Stomach (tissue), 4 donors: ENCODE data around the gene SIGLEC1.

Experiments
- EP300 ChIP-seq: sonication (generic); formaldehyde crosslinking; IDR thresholded peaks from one replicate; pipeline ENCODE4 v1.6.1; 2017; ENCODE audit warnings: antibody characterized with exemption
- POLR2A ChIP-seq, 4 donors: fragments of 450-650 bp; IDR thresholded peaks; one replicate each; pipeline ENCODE4 v1.6.1; 2016; ENCODE audit warnings: antibody characterized with exemption in 4 of 4, control low read depth in 2 of 4, mild to moderate bottlenecking in 1 of 4, moderate library complexity in 1 of 4
- POLR2AphosphoS5 ChIP-seq, 3 donors: sonication (generic); formaldehyde crosslinking; IDR thresholded peaks; one replicate each; pipeline ENCODE4 v1.6.1; 2016; ENCODE audit warnings: antibody characterized with exemption in 3 of 3
- TF ChIP-seq, protein P1 (sequence below), 7 experiments: fragments of 450-650 bp in 4 of 7; fragments of 200-600 bp in 3 of 7; sonication (generic) in 3 of 7; IDR thresholded peaks; one replicate each; pipeline ENCODE4 v1.5.1; 2016 to 2019; ENCODE audit warnings: antibody characterized with exemption in 7 of 7, control low read depth in 2 of 7, mild to moderate bottlenecking in 1 of 7

DNA sequence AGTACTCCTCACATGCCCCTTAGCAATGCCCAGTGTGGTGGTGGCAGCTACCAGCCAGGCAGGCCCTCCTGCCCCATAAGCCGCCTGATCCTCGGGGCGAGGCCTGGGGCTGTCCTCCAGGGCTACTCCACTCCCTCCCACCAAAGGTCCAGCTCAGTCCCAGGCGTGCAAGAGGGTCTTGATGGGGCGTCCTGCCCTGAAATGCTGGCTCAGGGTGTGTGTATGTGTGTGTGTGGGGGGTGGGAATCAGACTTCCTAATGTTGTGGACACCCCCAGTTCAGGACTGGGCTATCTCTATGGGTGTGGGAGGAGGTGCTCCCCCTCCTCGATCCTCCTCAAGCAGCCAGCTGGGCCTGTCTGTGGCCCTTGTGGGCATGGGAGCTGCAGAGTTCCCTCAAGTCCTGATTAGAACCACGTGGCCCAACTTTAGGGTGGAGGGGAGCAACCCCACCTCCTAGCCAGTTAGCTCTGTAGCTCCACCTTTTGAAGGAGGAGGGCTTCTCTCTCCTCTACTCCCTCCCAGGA lies 27.6 kb upstream of the SIGLEC1 start:
- TF ChIP-seq POLR2A (IDR thresholded peaks at IDR 0.05) = no peak
- TF ChIP-seq, protein P1, sequence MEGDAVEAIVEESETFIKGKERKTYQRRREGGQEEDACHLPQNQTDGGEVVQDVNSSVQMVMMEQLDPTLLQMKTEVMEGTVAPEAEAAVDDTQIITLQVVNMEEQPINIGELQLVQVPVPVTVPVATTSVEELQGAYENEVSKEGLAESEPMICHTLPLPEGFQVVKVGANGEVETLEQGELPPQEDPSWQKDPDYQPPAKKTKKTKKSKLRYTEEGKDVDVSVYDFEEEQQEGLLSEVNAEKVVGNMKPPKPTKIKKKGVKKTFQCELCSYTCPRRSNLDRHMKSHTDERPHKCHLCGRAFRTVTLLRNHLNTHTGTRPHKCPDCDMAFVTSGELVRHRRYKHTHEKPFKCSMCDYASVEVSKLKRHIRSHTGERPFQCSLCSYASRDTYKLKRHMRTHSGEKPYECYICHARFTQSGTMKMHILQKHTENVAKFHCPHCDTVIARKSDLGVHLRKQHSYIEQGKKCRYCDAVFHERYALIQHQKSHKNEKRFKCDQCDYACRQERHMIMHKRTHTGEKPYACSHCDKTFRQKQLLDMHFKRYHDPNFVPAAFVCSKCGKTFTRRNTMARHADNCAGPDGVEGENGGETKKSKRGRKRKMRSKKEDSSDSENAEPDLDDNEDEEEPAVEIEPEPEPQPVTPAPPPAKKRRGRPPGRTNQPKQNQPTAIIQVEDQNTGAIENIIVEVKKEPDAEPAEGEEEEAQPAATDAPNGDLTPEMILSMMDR (IDR thresholded peaks at IDR 0.05) = no peak
- no peak for TF ChIP-seq POLR2AphosphoS5 (IDR thresholded peaks at IDR 0.05)
- no peak for TF ChIP-seq EP300
